Fibroblast of villous mesenchyme (primary cell): ENCODE data around the gene ELF1. TPM values are rescaled to one million over a fixed set of nuclear protein-coding genes. Genes with fewer than 3 reads are reported as not detected.

ENCODE experiments used
- DNase-seq: peaks from one replicate; pipeline ENCODE4 v3.0.0-alpha.2; 2010; ENCODE audit warnings: low read depth
- H3K4me3 ChIP-seq: 2 replicates; pipeline ENCODE4 v1.5.1; 2011; ENCODE audit warnings: low read depth, mild to moderate bottlenecking, low read length
- CTCF ChIP-seq: IDR thresholded peaks from 2 replicates; pipeline ENCODE4 v1.5.1; 2012; ENCODE audit warnings: low read depth, mild to moderate bottlenecking, low read length; ENCODE audit not compliant: insufficient read depth
- total RNA-seq: library from RNA; depleted of rRNA; stranded (reverse); fragments of >200 nt; gene quantifications from 2 replicates; pipeline ENCODE4 v1.2.3, GENCODE V29; 2012

Gene ELF1
- total RNA-seq, 1 donor = 43.6 TPM

DNA sequence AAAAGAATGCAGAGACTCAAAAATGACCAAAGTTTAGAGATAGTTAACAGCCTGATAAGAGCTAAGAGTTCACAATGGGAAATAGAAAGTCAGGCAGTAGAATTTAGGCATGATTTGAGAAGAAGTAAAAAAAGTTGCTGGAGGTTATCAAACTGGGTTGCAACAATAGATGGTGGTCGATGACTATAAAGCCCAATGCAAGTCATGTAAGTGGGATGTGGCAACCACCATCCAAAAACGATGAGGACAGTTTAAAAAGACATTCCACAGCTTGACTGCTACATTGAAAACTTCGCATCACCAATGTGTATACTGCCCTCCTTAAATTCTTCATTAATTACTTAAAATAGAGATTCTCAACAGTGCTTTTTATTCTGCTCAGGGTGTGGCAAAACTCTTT, 19.7 kb downstream of the ELF1 start:
- DNase-seq = no peak
- no peak overlapping the region for H3K4me3 ChIP-seq
- no peak for TF ChIP-seq CTCF

DNA sequence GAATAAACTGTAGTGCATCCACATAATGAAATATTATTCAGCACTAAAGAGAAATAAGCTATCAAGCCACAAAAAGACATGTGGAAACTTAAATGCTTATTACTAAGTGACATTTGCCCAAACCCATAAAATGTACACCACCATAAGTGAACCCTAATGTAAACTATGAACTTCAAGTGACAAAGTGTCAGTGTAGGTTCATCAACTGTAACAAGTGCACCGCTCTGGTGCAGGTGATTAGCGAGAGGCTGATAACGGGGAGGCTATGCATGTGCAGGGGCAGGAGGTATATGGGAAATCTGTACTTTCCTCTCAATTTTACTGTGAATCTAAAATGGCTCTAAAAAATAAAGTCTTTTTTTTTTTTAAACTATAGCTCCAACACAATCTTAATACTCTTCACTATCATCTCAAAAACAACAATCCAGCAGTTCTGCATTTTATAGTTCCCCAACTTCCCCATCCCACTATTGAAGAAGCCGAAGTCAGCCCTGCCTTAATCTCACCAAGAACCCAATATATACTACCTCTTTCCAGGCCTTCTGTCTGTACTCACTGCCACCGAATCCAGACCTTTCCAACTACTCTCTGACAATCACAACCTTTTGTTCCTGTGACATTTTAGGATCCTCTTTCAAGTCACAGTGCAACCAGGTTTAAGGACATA, 22.6 kb downstream of the ELF1 start:
- no peak for DNase-seq
- TF ChIP-seq CTCF = no peak
- no peak overlapping the region for H3K4me3 ChIP-seq

GRCh38 chr13:40995997-40996396, 23.1 kb downstream of the ELF1 start:
- no peak overlapping the region for H3K4me3 ChIP-seq
- DNase-seq = no peak
- no peak for TF ChIP-seq CTCF

DNA sequence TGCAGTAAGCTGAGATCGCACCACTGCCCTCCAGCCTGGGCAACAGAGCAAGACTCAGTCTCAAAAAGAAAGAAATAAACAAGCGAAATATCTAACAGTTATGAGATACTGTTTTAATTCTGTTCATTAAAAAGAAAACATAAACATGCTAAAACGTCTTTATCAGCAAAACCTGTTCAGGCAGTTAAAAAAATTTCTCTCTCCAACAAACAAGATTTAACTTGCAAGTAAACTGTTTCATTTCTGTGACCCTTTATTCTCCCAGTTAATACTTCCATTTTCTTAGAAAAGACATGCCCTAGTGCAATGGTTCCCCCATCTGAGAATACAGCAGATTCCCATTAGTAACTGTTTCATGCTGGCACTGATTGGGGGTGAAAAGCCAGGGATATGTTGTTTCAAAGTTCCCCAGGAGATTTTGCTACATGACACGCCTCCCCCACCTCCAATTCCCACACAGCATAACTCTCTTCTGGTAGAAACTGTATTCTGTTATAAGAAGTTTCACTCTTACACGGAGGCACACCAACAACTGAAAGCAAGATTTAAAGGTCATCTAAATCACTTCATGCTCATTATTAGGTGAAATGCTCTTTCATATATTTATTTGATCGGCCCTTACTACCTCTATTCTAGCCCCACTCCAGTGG, 24.4 kb downstream of the ELF1 start:
- no peak for TF ChIP-seq CTCF
- H3K4me3 ChIP-seq = no peak overlapping the region
- DNase-seq = no peak

DNA sequence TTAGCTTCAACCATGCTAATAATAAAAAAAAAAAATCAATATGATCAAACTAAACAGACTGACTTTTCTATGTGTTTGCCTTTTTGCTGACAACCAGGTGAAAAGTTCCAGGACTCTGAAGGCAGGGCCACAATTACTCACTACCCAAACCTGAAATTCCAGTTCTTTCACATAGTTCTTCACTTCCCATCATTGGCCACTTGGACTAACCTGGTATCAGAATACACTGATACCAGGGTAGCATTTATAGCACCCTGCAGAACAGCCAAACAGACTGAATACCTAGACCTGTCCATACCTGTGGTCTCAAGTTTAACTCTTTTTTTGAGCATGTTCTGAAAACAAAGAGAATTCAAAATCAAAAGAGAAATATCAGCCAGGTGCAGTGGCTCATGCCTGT, 25.1 kb downstream of the ELF1 start:
- TF ChIP-seq CTCF = no peak
- DNase-seq = no peak
- H3K4me3 ChIP-seq = no peak overlapping the region

DNA sequence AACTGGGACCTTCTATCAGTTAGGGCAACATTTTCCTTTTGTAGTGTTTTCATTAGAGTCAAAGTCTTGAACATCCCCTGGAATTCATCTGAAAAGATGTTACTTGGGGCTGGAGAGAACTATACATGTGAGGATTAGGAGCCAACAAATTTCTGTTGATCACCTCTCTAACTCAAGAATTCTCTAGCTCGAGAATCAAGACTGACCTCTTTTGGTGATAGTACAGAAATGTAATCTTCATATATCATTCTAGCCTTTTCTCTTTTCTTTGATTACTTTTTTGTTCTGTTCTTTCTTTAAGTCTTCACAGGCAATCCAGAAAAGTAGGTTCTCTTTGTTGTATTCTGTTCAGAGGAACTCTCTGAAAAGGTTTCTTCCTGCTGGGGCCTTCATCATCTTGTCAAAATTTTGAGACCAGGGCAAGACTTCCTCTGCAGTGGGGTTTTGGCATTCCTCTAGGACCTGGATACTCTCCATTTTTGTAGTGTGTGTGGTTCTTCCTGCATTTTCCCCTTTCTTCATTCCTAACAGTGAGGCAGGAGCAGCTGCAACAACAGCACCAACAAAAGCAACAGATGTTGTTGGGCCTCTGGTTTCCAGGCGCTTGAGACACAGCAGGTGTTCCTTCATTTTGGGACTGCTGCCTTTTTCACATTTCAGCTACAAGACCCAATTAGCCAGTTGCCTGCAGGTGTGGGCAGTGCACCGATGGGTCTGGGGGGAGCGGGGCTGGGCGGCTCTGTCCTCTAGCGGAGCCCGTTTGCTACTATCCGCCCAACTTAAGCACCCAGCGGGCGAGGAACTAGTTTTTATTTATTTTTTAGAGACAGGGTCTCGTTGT, 26.2 kb downstream of the ELF1 start:
- TF ChIP-seq CTCF = no peak
- DNase-seq = no peak
- no peak overlapping the region for H3K4me3 ChIP-seq
